H54 (cell line): ENCODE measurements around the gene HES2.
A peak's percentile ranks its signal among the peaks of the same experiment; 100 is the strongest.
"Not testable (repeated sequence)": the region's sequence is repeated elsewhere in the genome, so short reads cannot be mapped to it uniquely, and the experiment has no call there.

Experiments used
- DNase-seq: peaks from one replicate; pipeline ENCODE4 v3.0.0; 2011; ENCODE audit warnings: low spot score, mixed read lengths; ENCODE audit not compliant: insufficient read length
- FAIRE-seq: peaks from 3 replicates; lab custom pipeline; 2011; peaks lifted over from hg19 to GRCh38; lab: Jason Lieb, UNC
- POLR2A ChIP-seq: IDR thresholded peaks from 2 replicates; pipeline ENCODE4 v1.6.1; 2011; ENCODE audit warnings: low read depth, mild to moderate bottlenecking, low read length

The HES2 gene

DNA sequence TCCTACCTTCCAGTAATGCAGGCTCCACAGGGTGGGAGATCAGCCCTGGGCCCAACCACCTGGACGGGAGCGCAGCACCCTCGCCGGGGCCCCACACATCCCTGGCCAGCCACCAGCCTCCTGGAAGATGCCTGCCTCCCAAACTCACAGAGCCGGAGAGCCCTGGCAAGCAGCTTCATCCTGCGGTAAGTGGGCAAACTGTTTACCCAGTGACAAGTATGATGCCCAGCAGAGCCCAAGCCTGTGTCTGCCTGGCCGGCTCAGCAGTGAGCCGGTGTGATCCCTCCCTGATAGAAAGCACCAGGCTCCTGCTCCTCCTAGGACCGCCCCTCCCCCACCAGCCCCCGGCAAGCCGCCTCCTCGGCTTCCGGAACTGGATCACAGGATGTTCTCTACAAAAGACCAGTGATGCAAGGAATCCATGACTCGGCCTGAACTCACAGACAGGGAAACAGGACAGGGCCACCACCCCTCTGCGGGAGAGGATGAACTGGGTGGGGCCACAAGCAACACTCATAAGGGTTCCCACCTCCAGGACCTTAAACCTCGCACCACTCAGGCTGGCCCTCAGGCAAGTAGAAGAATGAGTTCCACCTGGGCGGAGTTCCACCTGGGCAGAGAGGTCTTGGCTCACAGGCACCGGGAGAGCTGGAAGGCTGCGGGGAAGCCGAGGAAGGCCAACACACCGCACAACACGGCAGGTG, 34.1 kb downstream of the HES2 start:
- FAIRE-seq (no peak), DNase-seq (peak; percentile 63)
- TF ChIP-seq POLR2A = no peak

DNA sequence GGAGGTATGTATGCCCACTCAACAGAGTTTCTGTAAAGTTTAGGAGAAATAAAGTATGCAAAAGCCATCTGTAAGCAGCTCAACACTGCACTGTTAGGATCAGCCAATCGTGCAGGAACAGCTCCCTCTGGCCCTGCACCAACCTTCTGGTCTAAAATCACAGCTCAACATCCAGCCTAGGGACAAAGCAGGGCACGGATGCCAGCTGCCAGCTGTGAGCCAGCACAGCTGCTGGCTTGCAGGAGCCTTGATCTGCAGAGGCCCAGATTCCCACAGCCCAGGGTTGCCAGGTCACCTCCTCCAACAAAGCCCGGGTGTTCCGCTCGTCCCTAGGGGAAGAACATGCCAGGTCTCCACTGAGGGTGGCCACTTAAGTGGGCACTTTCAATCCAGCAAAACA, 34.8 kb downstream of the HES2 start:
- FAIRE-seq (no peak), DNase-seq (no peak)
- TF ChIP-seq POLR2A = no peak

DNA sequence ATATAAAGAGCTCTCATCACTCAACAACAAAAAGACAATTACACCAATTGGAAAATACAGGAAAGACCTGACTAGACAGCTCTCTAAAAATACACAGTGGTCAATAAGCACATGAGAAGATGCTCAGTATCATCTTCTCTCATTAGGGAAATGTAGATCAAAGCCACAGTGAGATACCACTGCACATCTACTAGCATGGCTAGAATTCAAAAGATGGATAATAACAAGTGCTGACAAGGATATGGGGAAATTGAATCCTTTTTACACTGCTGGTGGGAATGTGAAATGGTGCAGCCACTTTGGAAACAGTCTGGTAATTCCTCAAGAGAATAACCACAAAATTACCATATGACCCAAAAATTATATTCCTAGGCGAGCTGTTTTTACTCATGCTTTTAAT, 35.6 kb downstream of the HES2 start:
- no peak for TF ChIP-seq POLR2A
- FAIRE-seq (no peak), DNase-seq (no peak)

DNA sequence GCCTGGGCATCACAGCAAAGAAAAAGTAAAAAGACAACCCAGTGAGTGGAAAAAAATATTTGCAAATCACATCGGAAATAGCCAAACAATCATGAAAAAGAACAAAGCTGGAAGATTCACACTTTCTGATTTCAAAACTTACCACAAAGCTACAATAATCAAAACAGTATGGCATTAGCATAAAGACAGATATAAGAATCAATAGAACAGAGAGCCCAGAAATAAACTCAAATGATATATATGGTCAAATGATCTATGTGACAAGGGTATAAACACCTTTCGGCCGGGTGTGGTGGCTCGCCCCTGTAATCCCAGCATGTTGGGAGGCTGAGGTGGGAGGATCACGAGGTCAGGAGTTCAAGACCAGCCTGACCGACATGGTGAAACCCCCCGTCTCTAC, 39.7 kb downstream of the HES2 start:
- no peak for TF ChIP-seq POLR2A
- DNase-seq = no peak
- no peak for FAIRE-seq

DNA sequence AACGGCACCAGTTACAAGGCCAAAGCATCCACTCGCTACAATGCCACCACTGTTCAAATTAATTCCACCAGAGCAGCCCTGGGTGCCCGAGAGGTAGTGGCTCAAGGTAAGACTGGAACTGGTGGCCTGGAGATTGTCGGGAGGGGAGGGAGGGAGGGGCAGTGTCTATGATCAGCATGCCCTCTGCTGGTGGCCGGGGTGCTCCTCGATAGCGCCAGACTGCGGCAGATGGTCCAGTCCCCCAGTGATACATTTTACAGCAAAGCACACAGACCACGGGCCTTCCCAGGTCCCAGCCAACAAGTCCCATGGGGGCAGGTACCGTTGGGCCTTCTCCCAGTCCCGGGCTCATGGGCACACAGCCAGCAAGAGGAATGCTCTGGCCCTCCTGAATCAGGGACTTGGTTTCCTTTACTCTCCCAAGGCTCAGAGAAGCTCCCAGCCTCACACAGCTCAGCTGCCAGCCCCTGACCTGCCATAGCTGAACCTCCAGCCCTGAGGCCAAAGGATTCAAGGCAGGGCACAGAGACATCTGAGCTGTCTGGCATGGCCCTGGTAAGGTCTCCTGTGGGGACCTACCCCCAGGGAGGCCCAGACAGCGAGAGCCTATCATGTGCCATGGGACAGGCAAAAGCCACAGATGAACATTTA, 41.5 kb downstream of the HES2 start:
- no peak for FAIRE-seq
- DNase-seq = no peak
- no peak for TF ChIP-seq POLR2A

DNA sequence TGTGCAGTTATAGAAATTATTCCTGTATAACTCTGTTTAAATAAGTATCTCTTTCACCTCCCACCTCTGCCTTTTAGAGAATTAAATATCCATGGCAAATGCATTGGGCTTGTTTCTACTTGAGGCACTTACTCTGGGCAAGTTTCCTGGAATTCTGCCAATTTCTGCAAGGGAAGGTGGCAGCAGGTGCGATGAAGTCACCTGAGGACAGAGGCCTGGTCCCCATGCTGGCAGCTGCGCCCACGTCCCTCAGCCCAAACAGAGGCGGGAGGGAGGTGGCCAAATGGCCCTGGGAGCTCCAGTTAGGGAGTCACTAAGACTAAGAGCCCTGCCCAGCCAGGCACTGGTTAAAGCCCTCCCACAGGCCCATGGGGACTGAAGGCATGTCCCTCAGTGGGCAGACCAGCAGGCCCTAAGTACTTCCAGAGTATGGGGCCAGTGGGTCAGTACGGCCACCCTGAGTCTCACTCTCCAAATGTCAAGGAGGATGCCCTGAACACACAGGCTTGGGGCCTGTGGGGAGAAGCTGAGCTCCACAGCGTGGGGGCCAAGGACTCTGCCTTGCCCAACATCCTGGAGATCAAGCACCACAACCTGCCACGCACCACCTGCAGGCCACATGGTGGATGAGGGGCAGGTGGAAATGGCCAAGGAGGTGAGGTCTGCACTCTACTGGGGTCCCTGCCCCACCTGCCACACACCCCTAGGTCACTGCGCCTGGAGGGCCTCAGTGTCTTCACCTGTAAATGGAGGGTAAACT, 45.6 kb downstream of the HES2 start:
- no peak for DNase-seq
- FAIRE-seq = no peak
- TF ChIP-seq POLR2A = no peak

DNA sequence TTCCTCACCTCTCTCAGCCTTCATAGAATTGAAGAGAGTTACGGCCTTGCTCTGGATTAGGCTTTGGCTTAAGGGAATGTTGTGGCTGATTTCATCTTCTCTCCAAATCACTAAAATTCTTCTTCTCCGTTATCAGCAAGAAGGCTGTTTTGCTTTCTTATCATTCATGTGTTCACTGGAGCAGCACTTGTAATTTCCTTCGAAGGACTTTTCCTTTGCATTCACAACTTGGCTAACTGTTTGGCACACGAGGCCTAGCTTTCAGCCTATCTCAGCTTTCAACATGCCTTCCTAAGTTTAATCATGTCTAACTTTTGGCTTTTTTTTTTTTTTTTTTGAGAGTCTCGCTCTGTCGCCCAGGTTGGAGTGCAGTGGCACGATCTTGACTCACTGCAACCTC, 47.5 kb downstream of the HES2 start:
- not testable (repeated sequence) for DNase-seq, FAIRE-seq

DNA sequence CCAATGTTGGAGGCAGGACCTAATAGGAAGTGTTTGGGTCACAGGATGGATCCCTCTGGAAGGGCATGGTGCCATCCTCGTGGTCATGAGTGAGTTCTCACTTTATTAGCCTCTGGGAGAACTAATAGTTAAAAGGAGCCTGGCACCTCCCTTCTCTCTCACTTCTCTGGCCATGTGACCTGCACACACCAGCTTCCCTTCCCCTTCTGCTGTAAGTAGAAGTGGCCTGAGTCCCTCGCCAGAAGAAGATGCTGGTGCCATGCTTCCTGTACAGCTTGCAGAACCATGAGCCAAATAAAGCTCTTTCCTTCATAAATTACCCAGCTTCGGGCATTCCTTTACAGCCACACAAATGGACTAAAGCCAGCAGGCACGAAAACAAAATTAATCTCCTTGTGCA, 49.7 kb downstream of the HES2 start:
- TF ChIP-seq POLR2A = no peak
- DNase-seq (no peak), FAIRE-seq (no peak)

DNA sequence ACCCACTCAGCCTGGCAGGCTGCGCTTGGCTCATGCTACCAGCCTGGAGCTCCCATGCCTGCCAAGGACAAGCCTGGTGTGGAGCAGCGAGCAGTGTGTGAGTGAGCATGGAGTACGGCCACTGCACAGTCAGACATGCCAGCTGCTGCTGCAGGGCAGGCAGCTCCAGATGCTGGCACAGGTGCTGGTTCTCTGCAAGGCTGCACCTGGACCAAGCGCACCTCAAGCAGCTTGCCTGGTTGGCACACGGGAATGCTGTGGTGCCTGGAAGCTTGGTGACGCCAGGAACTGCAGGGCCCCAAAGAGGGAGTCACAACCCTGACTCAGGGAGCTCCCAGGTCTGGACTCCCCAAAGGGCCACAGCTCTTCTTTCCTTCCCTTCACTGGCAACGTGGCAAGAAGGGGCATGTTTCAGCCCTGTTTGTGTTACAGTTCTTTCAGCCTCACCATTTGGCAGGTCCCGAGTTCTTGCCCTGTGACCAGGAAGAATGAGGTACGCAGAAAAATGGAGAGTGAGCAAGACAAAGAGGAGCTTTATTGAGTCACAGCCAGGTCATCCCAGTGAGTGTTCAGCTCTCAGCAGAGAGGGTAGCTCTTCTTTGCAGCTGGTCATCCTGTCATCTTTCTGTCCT, 52.2 kb downstream of the HES2 start:
- no peak for TF ChIP-seq POLR2A
- DNase-seq = no peak
- FAIRE-seq = no peak

DNA sequence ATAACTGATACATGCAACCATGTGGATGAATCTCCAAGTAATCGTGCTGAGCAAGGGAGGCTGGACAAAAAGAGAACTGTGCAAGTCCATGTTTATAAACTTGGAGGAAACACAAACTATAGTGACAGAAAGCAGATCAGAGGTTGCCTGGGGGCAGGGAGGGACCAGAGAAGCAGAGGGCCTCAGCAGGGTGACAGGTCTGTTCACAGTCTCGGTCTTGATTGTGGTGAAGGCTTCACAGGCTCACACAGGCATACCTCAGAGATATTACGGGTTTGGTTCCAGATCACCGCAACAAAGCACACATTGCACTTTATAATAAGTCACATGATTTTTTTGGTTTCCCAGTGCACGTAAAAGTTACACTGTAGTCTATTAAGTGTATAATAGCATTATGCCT, 54.7 kb downstream of the HES2 start:
- no peak for DNase-seq
- no peak for TF ChIP-seq POLR2A
- no peak for FAIRE-seq

DNA sequence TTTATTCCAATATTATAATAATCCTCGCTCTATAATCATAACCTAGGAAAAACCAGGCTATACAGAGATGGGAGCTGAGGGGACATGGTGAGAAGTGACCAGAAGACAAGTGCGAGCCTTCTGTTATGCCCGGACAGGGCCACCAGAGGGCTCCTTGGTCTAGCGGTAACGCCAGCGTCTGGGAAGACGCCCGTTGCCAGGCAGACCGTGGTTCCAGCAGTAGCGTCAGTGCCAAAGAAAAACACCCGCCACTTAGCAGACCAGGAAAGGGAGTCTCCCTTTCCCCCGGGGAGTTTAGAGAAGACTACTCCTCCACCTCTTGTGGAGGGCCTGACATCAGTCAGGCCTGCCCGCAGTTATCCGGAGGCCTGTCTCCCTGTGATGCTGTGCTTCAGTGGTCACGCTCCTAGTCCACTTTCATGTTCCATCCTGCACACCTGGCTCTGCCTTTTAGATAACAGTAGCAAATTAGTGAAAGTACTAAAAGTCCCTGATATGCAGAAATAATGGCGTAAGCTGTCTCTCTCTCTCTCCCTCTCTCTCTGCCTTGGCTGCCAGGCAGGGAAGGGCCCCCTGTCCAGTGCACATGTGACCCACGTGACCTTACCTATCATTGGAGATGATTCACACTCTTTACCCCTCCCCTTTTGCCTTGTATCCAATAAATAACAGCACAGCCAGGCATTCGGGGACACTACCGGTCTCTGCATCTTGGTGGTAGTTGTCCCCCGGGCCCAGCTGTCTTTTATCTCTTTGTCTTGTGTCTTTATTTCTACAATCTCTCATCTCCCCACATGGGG, 56.4 kb downstream of the HES2 start:
- not testable (repeated sequence) for DNase-seq, FAIRE-seq
